GM08714 (cell line): ENCODE data around the gene MTG1.

Source experiments
- H3K4me3 ChIP-seq: fragments of 200-500 bp; sonication (Bioruptor generic); 2 replicates; pipeline ENCODE4 v1.5.1; 2014; ENCODE audit warnings: mild to moderate bottlenecking, low read length, inconsistent platforms
- ZNF274 ChIP-seq: IDR thresholded peaks from 2 replicates; pipeline ENCODE4 v1.6.1; 2012; ENCODE audit warnings: mild to moderate bottlenecking, low read depth, low read length

Gene MTG1

GRCh38 chr10:133451346-133451745 lies 57.4 kb downstream of the MTG1 start:
- H3K4me3 ChIP-seq = no peak overlapping the region
- no peak for TF ChIP-seq ZNF274

DNA sequence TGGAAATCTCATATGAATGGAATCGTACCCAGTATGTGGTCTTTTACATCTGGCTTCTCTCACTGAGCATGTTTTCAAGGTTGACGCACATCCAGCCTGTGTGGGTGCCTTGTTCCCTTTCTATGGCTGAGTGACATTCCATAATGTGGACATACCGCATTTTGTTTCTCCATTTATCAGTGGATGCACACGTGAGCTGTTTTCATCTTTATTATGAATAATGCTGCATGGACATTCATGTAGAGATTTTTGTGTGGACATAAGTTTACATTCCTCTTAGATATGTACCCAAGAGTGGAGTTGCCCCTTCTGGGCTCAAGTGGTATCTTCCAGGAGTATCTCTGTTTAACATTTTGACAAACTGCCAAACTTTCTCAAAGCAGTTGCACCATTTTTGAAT lies 58.5 kb downstream of the MTG1 start:
- no peak for TF ChIP-seq ZNF274
- no peak overlapping the region for H3K4me3 ChIP-seq

DNA sequence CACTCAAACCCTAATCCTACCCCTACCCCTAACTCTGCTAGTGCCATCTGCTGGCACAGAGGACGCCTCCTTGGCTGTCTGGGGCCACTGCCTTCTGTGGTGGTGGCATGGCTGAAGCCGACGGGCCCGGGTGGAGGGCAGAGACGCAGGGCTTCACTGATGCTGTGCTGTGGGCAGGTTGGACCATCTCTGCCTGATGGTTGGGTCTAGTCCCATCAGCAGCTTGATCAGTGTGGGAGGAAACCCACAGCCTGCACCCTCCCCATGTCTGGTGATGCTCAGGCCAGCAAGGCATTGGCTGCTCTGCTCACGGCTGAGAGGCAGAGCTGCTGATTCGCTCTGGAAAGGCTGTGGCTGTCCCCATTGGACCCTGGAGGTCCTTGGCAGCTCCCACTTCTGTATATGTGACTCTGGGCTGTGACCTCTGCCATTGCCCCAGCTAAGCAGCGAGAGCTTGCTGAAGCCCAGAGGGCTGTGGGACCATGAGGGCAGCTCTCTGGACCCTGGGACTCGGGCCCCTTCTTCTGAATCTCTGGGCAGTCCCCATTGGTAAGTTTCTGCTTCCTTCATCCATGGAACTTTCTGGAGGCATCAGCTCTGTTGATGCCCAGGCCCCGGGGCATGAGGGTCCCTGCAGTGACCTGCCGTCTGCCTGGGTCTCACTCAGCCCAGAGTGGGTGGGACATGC lies 59.7 kb downstream of the MTG1 start, which contains the start of gene SCART1:
TSS of gene SCART1 (plus strand) at position 430 of the 688 bp plus-strand sequence. CDS start at position 483, 53 bp downstream.
- TF ChIP-seq ZNF274 = no peak
- no peak within 1 kb of the TSS for H3K4me3 ChIP-seq

DNA sequence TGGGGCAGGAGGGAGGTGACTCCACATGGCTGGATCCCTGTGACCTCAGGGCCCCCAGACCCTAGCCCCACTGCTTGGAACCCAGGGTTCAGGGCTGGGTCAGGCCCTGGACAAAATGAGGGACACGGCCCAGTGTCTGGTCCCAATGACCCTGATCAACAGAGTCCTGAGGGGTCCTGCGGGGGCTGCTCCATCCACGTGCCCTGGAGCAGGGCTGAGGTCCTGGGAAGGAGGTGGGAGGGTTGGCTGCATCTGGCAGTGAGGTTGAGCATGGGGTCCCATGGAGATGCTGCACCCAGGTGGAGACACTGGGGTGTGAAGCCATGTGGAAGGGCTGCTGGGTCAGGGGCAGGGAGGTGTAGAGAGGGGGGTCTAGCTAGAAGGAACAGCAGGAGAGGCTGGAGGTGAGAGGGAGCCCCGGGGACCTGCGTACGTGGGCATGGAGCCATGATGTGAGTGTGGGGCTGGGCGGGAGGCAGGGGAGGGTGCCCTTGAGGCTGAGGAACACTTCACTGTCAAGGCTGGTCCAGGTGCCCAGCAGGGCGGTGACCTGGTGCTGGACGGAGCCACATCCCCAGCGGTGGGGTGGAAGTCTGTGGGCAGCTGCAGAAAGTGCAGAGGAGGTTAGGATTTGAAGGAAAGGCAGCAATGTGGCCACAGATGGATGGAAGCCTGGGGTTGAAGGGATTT lies 60.4 kb downstream of the MTG1 start:
- no peak for TF ChIP-seq ZNF274
- H3K4me3 ChIP-seq = no peak overlapping the region

DNA sequence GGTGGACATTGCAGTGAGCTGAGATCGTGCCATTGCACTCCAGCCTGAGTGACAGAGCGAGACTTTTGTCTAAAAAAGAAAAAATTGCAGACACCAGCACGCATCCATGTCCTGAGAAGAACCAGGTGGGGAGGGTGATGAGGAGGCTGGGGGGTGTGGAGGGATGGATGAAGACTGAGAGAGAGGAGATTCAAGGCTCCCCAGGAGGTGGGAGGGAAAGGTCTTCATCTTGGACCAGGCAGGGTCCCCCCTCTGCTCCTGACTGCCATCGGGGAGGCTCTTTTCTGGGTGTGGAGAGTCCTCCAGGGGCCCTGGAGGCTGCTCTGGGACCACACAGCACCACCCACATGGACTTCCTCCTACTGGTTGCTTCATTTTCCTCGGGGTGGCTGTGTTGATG lies 61.2 kb downstream of the MTG1 start:
- no peak overlapping the region for H3K4me3 ChIP-seq
- TF ChIP-seq ZNF274 = no peak

GRCh38 chr10:133455611-133456031 lies 61.7 kb downstream of the MTG1 start:
- H3K4me3 ChIP-seq = no peak overlapping the region
- TF ChIP-seq ZNF274 = no peak

DNA sequence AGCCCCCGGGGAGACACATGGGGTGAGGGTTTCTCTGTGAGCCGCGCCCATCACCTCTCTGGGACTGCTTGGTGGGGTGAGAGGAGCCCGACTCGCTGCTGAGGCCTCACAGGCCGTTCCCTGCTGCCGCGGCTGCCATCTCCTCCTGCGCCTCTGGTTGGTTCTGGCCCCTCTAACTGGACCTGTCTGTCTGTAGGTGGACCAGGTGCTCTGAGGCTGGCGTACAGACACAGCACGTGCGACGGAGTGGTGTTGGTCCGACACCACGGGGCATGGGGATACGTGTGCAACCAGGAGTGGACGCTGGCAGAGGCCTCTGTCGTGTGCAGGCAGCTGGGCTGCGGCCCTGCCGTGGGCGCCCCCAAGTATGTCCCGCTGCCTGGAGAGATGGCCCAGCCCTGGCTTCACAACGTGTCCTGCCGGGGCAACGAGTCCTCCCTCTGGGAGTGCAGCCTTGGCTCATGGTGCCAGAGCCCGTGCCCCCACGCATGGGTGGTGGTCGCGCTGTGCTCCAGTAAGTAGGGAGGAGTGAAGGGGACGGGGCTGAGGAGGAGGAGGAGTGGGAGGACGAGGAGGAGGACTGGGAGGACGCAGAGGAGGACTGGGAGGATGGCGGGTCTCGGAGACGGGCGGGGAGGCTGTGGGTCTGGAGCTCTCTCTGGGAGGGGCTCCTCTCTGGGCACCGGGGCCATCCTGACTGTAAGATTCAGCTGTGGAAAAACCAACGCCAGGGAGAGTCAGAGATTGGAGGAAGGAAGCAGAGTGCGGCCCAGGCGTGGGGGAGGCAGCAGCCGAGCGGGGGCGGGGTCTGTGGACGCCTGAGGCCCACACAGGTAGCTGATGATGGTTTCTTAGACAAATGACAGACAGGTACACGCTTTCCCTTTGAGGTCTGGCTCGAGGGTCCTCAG lies 62.3 kb downstream of the MTG1 start:
- TF ChIP-seq ZNF274 = no peak

GRCh38 chr10:133457100-133457841 lies 63.3 kb downstream of the MTG1 start:
- no peak overlapping the region for H3K4me3 ChIP-seq
- TF ChIP-seq ZNF274 = no peak

More for the DNA sequence above, 62.3 kb downstream of the MTG1 start:
- no peak overlapping the region for H3K4me3 ChIP-seq

DNA sequence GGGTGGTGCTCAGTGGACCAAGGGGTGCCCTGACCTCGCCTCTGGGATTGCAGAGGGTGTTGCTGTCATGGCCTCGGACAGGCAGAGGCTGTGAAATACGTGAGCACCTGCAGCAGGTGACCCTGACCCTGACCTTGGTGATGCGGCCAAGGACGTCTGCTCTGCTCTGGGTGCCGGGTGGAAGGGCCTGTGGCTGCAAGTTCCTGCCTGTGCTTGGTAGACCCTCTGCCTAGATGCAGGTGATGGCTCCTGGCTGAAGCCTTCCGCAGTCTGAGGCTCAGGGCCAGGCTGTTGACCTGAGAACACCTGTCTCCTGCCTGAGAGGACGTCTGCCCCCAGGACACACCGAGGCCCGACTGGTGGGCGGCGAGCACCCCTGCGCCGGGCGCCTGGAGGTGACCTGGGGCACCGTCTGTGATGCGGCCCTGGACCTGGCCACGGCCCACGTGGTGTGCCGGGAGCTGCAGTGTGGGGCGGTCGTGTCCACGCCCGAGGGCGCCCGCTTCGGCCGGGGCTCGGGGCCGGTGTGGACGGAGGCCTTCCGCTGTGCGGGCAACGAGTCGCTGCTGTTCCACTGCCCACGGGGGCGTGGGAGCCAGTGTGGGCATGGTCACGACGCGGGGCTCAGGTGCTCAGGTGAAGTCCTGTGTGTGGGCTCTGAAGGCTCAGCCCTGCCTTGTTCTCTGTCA lies 64.2 kb downstream of the MTG1 start:
- no peak for TF ChIP-seq ZNF274
- no peak overlapping the region for H3K4me3 ChIP-seq

DNA sequence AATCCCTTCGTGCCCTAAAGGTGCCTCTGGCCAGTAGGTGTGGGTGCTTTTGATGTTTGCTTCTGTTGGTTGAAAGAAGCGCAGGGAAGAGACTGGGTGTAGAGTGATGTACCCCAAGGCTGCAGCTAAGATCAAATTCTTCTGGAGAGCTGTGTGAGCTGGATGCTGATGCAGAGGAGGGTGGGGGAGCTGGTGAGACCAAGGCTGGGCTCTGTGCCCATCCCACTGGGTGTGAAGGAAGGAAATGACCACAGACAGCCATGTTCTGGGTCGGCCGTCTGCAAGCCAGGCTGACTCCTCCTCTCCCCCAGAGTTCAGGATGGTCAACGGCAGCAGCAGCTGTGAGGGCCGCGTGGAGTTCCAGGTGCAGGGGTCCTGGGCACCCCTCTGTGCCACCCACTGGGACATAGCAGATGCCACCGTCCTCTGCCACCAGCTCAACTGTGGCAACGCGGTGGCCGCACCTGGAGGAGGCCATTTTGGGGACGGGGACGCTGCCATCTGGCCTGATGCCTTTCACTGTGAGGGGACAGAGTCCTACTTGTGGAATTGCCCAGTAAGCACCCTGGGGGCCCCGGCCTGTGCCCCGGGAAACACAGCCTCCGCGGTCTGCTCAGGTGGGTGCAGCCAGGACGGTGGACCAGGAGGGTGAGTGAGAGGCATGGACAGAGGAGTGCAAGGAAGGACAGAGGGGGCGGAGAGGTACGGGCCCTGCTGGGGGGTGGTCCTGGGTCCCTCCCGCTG lies 64.9 kb downstream of the MTG1 start:
- H3K4me3 ChIP-seq = no peak overlapping the region
- no peak for TF ChIP-seq ZNF274

DNA sequence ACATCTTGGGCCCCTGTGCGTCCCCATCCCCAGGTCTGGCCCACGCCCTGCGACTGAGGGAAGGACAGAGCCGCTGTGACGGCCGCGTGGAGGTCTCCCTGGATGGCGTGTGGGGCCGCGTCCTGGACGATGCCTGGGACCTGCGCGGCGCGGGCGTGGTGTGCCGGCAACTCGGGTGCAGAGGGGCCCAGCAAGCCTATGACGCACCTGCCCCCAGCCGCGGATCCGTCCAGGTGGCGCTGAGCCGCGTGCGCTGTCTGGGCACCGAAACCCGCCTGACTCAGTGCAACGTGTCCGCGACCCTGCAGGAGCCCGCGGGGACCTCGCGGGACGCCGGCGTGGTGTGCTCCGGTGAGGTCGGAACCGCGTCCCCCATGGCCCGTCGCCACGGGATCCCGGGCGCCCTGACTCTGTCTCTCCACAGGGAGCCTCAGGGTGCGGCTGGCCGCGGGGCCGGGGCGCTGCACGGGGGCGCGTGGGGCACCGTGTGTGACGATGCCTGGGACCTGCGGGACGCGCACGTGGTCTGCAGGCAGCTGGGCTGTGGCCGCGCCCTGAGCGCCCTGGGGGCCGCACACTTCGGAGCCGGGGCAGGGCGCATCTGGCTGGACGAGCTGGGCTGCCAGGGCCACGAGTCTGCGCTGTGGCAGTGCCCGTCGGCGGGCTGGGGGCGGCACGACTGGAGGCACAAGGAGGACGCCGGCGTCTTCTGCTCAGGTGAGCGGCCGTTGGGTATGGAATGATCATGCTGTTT lies 65.7 kb downstream of the MTG1 start:
- H3K4me3 ChIP-seq = no peak overlapping the region
- TF ChIP-seq ZNF274 = no peak

DNA sequence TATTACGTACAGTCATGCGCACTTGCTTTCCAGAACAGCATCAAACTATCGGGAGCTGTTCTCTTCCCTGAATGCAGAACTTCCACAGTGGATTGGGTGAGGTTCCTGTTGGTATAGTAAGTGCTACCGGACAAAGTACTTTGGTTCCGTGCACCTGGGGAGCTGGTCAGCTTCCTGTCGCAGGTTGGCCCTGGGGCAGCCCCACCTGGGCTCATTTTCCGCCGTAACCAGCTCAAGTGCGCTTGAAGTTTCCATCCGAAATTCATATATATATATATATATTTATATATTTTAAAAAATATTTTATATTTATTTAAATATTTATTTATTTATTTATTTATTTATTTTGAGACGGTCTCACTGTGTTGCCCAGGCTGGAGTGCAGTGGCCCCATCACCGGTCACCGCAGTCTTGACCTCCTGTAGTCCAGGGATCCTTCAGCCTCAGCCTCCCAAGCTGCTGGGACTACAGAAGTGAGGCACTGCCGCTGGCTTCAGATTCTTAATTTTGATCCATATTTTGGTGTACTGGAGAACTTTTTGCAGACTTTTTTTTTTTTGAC lies 66.3 kb downstream of the MTG1 start:
- no peak overlapping the region for H3K4me3 ChIP-seq
- no peak for TF ChIP-seq ZNF274
